ENCODE results near the gene DNAJC24.

Gene DNAJC24

GRCh38 chr11:31417357-31417756, 47.7 kb downstream of the DNAJC24 start:
- DNase-seq = no peak

GRCh38 chr11:31417816-31418215, 48.2 kb downstream of the DNAJC24 start:
- DNase-seq = no peak

GRCh38 chr11:31419138-31419537, 49.5 kb downstream of the DNAJC24 start:
- DNase-seq = no peak

GRCh38 chr11:31419669-31420068, 50.0 kb downstream of the DNAJC24 start:
- DNase-seq = no peak

- no peak for DNase-seq
Observed at GRCh38 chr11:31421820-31422219, 52.2 kb downstream of the DNAJC24 start.

- DNase-seq = no peak
Observed at GRCh38 chr11:31422703-31423102, 53.0 kb downstream of the DNAJC24 start.

- no peak for DNase-seq
Observed at GRCh38 chr11:31424652-31425051, 55.0 kb downstream of the DNAJC24 start.

GRCh38 chr11:31433851-31434250, 64.2 kb downstream of the DNAJC24 start:
- no peak for DNase-seq

GRCh38 chr11:31437742-31438435, 68.2 kb downstream of the DNAJC24 start:
- no peak for DNase-seq

- no peak for DNase-seq
Observed at GRCh38 chr11:31441296-31441695, 71.6 kb downstream of the DNAJC24 start.

- DNase-seq = no peak
Observed at GRCh38 chr11:31442086-31442485, 72.4 kb downstream of the DNAJC24 start.

- no peak for DNase-seq
Observed at GRCh38 chr11:31443802-31444201, 74.1 kb downstream of the DNAJC24 start.

GRCh38 chr11:31445621-31446020, 76.0 kb downstream of the DNAJC24 start:
- DNase-seq = no peak

GRCh38 chr11:31449040-31449439, 79.4 kb downstream of the DNAJC24 start:
- DNase-seq = no peak

GRCh38 chr11:31450841-31451240, 81.2 kb downstream of the DNAJC24 start:
- DNase-seq = no peak

- DNase-seq = no peak
Observed at GRCh38 chr11:31455177-31455576, 85.5 kb downstream of the DNAJC24 start.

- DNase-seq = no peak
Observed at GRCh38 chr11:31464436-31464835, 94.8 kb downstream of the DNAJC24 start.

GRCh38 chr11:31474083-31474482, 104.4 kb downstream of the DNAJC24 start:
- no peak for DNase-seq

GRCh38 chr11:31477528-31478222, 108.0 kb downstream of the DNAJC24 start:
- DNase-seq = no peak

GRCh38 chr11:31478223-31478590, 108.5 kb downstream of the DNAJC24 start:
- no peak for DNase-seq

GRCh38 chr11:31479066-31479465, 109.4 kb downstream of the DNAJC24 start:
- DNase-seq = no peak

GRCh38 chr11:31480930-31481329, 111.3 kb downstream of the DNAJC24 start:
- no peak for DNase-seq

All from activated CD4-positive, alpha-beta T cell treated with anti-CD3 and anti-CD28 coated beads for 1 hour (primary cell).